ENCODE results near the gene MYO3B. TPM values are rescaled to one million over a fixed set of nuclear protein-coding genes. Genes with fewer than 3 reads are reported as not detected.

MYO3B gene
- total RNA-seq, 1 donor from 2014 or later: 9.1 TPM

- Mint-ChIP-seq H3K4me1 (peaks cover 12% of the 10 kb centered on the region), H3K4me3 (no peak overlapping the region), H3K27ac (peak overlapping the region; percentile 35), H3K9me3 (peaks cover 17% of the 10 kb centered on the region), H3K27me3 (ENCODE audit: low read depth) (no peaks in the 10 kb centered on the region), H3K36me3 (no peaks in the 10 kb centered on the region)
- TF ChIP-seq, protein P1, sequence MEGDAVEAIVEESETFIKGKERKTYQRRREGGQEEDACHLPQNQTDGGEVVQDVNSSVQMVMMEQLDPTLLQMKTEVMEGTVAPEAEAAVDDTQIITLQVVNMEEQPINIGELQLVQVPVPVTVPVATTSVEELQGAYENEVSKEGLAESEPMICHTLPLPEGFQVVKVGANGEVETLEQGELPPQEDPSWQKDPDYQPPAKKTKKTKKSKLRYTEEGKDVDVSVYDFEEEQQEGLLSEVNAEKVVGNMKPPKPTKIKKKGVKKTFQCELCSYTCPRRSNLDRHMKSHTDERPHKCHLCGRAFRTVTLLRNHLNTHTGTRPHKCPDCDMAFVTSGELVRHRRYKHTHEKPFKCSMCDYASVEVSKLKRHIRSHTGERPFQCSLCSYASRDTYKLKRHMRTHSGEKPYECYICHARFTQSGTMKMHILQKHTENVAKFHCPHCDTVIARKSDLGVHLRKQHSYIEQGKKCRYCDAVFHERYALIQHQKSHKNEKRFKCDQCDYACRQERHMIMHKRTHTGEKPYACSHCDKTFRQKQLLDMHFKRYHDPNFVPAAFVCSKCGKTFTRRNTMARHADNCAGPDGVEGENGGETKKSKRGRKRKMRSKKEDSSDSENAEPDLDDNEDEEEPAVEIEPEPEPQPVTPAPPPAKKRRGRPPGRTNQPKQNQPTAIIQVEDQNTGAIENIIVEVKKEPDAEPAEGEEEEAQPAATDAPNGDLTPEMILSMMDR (IDR thresholded peaks at IDR 0.05; ENCODE audit: unreplicated experiment): no peak
- DNase-seq (ENCODE audit: low spot score in 2 of 2, unreplicated experiment in 2 of 2): no peak
Observed at GRCh38 chr2:170155723-170156253, 22.2 kb upstream of the MYO3B start.

DNA sequence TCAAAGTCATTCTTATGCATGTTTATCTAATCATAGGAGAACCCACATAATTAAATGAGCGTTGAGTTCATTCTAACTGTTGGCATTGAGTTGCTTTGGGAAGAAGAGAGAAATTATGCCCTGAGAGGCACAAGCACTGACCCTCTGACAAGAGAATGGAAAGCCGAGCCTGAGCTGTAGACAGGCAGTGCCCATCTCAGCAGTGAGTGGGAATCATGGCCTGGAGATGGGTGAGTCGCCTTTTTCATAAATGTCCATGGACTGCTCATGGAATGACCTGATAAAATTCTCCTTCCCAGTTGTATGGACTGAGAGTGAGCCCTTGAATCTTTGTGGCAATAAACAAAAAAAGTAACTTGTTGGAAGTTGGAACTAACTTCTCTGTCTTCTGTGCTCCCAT, 21.4 kb upstream of the MYO3B start:
- TF ChIP-seq, protein P1 (IDR thresholded peaks at IDR 0.05; ENCODE audit: unreplicated experiment): no peak
- Mint-ChIP-seq H3K27ac (no peak overlapping the region), H3K4me1 (peaks cover 19% of the 10 kb centered on the region), H3K36me3 (no peaks in the 10 kb centered on the region), H3K4me3 (no peak overlapping the region), H3K9me3 (peaks cover 13% of the 10 kb centered on the region), H3K27me3 (ENCODE audit: low read depth) (no peaks in the 10 kb centered on the region)
- no peak for DNase-seq (ENCODE audit: low spot score in 2 of 2, unreplicated experiment in 2 of 2)

- H3K27ac Mint-ChIP-seq: no peak overlapping the region
- no peak for DNase-seq (ENCODE audit: low spot score in 2 of 2, unreplicated experiment in 2 of 2)
- TF ChIP-seq, protein P1 (IDR thresholded peaks at IDR 0.05; ENCODE audit: unreplicated experiment): no peak
- peaks cover 19% of the 10 kb centered on the region for H3K4me1 Mint-ChIP-seq
- H3K36me3 Mint-ChIP-seq: no peaks in the 10 kb centered on the region
- H3K9me3 Mint-ChIP-seq: peaks cover 9% of the 10 kb centered on the region
- H3K27me3 Mint-ChIP-seq (ENCODE audit: low read depth): no peaks in the 10 kb centered on the region
- H3K4me3 Mint-ChIP-seq: no peak overlapping the region
Observed at GRCh38 chr2:170157025-170157684, 20.8 kb upstream of the MYO3B start.

DNA sequence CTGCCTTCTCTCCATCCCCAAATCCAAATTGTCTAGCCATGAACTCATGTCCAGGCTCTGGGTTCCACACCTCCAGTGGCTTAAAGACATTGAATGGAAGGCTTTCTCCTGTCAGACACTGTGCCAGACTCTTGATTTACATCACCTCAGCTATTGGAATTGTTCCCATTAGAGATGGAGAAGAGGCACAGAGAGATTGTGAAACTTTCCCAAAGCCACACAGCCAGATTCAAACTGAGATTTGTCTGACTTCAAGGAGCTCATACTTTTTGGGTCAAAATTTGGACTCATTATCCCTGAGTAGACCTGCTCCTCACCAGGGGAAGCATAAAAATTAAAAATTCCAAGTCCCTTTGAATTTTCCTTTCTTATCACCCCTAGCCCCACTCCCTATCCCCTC, 18.9 kb upstream of the MYO3B start:
- Mint-ChIP-seq H3K27me3 (ENCODE audit: low read depth) (no peaks in the 10 kb centered on the region), H3K27ac (no peak overlapping the region), H3K4me3 (no peak overlapping the region), H3K36me3 (no peaks in the 10 kb centered on the region), H3K4me1 (peaks cover 19% of the 10 kb centered on the region), H3K9me3 (no peaks in the 10 kb centered on the region)
- no peak for DNase-seq (ENCODE audit: low spot score in 2 of 2, unreplicated experiment in 2 of 2)
- TF ChIP-seq, protein P1 (IDR thresholded peaks at IDR 0.05; ENCODE audit: unreplicated experiment): no peak

DNA sequence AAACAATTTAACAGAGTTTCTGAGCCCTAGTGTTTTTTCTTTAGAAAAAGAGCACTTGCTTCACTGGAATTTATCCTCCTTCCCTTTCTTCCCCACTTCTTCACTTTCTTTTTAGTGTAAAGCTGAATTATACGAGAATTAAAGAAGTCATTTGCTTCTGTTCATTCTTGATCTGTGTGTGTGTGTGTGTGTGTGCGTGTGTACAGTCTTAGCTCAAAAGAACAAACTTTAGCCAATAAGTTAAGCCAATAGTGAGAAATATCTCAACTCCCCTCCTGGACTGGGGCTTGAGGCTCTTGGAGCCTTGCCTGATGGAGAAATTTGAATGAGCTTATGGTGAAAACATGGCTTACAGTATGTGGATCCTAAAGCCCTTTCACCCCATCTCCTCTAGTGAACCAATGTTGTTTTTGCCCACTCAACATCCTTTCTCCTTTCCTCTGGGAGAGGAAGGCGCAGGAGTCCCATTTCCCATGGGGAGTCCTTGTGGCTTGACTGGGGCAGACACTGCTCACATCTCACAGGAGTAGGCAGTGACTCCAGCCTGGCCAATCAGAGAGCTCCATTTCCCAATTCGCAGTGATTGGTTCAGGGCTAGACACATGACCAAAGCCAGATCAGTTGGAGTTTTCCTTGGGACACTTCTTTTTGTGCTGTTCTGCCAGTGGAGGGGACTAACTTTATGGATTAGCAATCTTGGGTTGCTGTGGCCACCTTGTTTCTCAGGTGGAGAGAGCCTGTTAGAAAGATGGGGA, 16.3 kb upstream of the MYO3B start:
- peak overlapping the region; percentile 7 for H3K27ac Mint-ChIP-seq

More for the DNA sequence above, 16.3 kb upstream of the MYO3B start:
- TF ChIP-seq, protein P1 (IDR thresholded peaks at IDR 0.05; ENCODE audit: unreplicated experiment): no peak
- DNase-seq (ENCODE audit: low spot score in 2 of 2, unreplicated experiment in 2 of 2): no peak
- Mint-ChIP-seq H3K4me1 (peaks cover 7% of the 10 kb centered on the region), H3K27me3 (ENCODE audit: low read depth) (no peaks in the 10 kb centered on the region), H3K36me3 (no peaks in the 10 kb centered on the region), H3K9me3 (no peaks in the 10 kb centered on the region), H3K4me3 (no peak overlapping the region)
